Neural cell (in vitro differentiated cells): ENCODE data around the gene EPB41L5.

ENCODE experiments used
- CTCF ChIP-seq: fragments of 450-650 bp; IDR thresholded peaks from 2 replicates; pipeline ENCODE4 v1.5.1; 2014; ENCODE audit warnings: antibody characterized with exemption, mild to moderate bottlenecking, moderate library complexity; ENCODE audit not compliant: poor library complexity, severe bottlenecking
- EP300 ChIP-seq: fragments of 450-650 bp; conservative IDR thresholded peaks from 2 replicates; pipeline ENCODE4 v1.6.1; 2014; ENCODE audit warnings: antibody characterized with exemption, mild to moderate bottlenecking, moderate library complexity; ENCODE audit not compliant: poor library complexity, severe bottlenecking
- EZH2 ChIP-seq: fragments of 200-600, 300-800 bp; shearing (Covaris generic), sonication (generic); IDR thresholded peaks from 2 replicates; pipeline ENCODE4 v1.6.1; 2014; ENCODE audit warnings: antibody characterized with exemption, low read length, borderline replicate concordance, mild to moderate bottlenecking; ENCODE audit not compliant: insufficient read depth, poor library complexity, severe bottlenecking
- MXI1 ChIP-seq: fragments of 450-650 bp; conservative IDR thresholded peaks from 2 replicates; pipeline ENCODE4 v1.6.1; 2014; ENCODE audit warnings: antibody characterized with exemption, mild to moderate bottlenecking; ENCODE audit not compliant: poor library complexity, severe bottlenecking
- POLR2AphosphoS5 ChIP-seq: IDR thresholded peaks from 2 replicates; pipeline ENCODE4 v1.6.1; 2012
- SMC3 ChIP-seq: fragments of 450-650 bp; conservative IDR thresholded peaks from 2 replicates; pipeline ENCODE4 v1.6.1; 2014; ENCODE audit warnings: antibody characterized with exemption, mild to moderate bottlenecking, moderate library complexity; ENCODE audit not compliant: poor library complexity
- TAF1 ChIP-seq: IDR thresholded peaks from 2 replicates; pipeline ENCODE4 v1.6.1; 2012; ENCODE audit warnings: low read depth

- no peak for TF ChIP-seq CTCF
- TF ChIP-seq MXI1 = no peak
- no peak for TF ChIP-seq SMC3
- TF ChIP-seq POLR2AphosphoS5 = no peak
- no peak for TF ChIP-seq TAF1
- no peak for TF ChIP-seq EP300
- no peak for TF ChIP-seq EZH2
Measured at GRCh38 chr2:120128216-120128615, 115.3 kb downstream of the EPB41L5 start.
